Brain microvascular endothelial cell (primary cell): ENCODE data around the gene DYNLT1.

Experiments used
- DNase-seq: peaks from one replicate; pipeline ENCODE4 v3.0.0-alpha.2; 2020
- H3K27ac ChIP-seq: fragments of 250-450 bp; sonication (Bioruptor Pico); 2 replicates; pipeline ENCODE4 v1.5.1; 2020; ENCODE audit warnings: mild to moderate bottlenecking, moderate library complexity
- H3K27me3 ChIP-seq: fragments of 250-450 bp; sonication (Bioruptor Pico); replicated peaks from 2 replicates; pipeline ENCODE4 v1.5.1; 2020; ENCODE audit warnings: mild to moderate bottlenecking
- H3K36me3 ChIP-seq: fragments of 250-450 bp; sonication (Bioruptor Pico); replicated peaks from 2 replicates; pipeline ENCODE4 v1.5.1; 2020; ENCODE audit warnings: mild to moderate bottlenecking
- H3K4me3 ChIP-seq: 2 replicates; pipeline ENCODE4 v1.5.1; 2011; ENCODE audit warnings: low read depth, mild to moderate bottlenecking, control low read depth, low read length, moderate library complexity
- in situ Hi-C: cut with HindIII; loops from 2 replicates; pipeline ENCODE4 v1.10.0; 2017; ENCODE audit warnings: low sequenced_read_pairs, low pct_ligation_motif_present
- TF ChIP-seq, protein P1 (sequence below): IDR thresholded peaks from 2 replicates; pipeline ENCODE4 v1.5.1; 2011; ENCODE audit warnings: low read depth, mild to moderate bottlenecking, moderate library complexity, low read length, control low read depth, inconsistent platforms; ENCODE audit errors: missing control alignments

DYNLT1 gene

GRCh38 chr6:158666628-158667359 is 22.3 kb upstream of the DYNLT1 start:
- Histone ChIP-seq H3K4me3 (no peak overlapping the region), H3K27ac (no peak overlapping the region), H3K36me3 (no peaks in the 10 kb centered on the region), H3K27me3 (no peaks in the 10 kb centered on the region)
- no peak for DNase-seq
- TF ChIP-seq, protein P1, sequence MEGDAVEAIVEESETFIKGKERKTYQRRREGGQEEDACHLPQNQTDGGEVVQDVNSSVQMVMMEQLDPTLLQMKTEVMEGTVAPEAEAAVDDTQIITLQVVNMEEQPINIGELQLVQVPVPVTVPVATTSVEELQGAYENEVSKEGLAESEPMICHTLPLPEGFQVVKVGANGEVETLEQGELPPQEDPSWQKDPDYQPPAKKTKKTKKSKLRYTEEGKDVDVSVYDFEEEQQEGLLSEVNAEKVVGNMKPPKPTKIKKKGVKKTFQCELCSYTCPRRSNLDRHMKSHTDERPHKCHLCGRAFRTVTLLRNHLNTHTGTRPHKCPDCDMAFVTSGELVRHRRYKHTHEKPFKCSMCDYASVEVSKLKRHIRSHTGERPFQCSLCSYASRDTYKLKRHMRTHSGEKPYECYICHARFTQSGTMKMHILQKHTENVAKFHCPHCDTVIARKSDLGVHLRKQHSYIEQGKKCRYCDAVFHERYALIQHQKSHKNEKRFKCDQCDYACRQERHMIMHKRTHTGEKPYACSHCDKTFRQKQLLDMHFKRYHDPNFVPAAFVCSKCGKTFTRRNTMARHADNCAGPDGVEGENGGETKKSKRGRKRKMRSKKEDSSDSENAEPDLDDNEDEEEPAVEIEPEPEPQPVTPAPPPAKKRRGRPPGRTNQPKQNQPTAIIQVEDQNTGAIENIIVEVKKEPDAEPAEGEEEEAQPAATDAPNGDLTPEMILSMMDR: no peak
- in situ Hi-C loops: no loop called here

GRCh38 chr6:158665332-158665731 is 20.8 kb upstream of the DYNLT1 start:
- in situ Hi-C loops: no loop called here
- Histone ChIP-seq H3K36me3 (no peaks in the 10 kb centered on the region), H3K4me3 (no peak overlapping the region), H3K27ac (no peak overlapping the region), H3K27me3 (no peaks in the 10 kb centered on the region)
- TF ChIP-seq, protein P1: no peak
- no peak for DNase-seq

GRCh38 chr6:158663625-158664165 is 19.2 kb upstream of the DYNLT1 start:
- H3K4me3 ChIP-seq: no peak overlapping the region
- H3K27me3 ChIP-seq: no peaks in the 10 kb centered on the region
- TF ChIP-seq, protein P1: no peak
- no peaks in the 10 kb centered on the region for H3K36me3 ChIP-seq
- no peak overlapping the region for H3K27ac ChIP-seq
- in situ Hi-C loops: no loop called here
- DNase-seq: no peak

DNA sequence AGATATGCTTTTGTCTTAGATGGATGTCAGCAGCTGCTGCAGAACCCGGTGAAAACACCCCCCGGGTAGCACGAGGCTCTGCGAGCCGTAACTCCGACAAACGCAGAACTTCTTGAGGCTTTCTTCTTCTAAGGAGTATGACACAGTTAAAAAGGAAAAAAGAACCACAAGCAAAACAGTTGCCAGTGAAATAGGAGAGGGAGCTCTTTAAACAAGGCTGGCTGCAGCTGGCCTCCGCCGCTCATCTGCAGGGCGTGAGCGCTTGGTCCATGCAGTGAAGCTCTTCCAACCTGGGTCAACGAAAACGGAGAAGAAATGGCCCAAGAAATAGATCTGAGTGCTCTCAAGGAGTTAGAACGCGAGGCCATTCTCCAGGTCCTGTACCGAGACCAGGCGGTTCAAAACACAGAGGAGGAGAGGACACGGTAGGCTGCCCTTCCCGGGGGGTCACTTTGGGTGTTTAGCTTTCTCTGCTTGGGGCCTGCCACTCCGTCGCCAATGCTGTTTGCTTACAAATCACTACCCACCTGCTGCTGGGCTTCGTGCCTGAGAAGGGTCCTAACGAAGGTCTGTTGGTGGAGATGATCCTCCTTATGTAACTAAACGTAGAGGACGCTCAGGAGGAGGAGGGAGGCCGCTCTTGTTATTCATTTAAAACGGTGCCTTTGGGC is 18.5 kb upstream of the DYNLT1 start:
- Histone ChIP-seq H3K4me3 (no peak overlapping the region), H3K36me3 (no peaks in the 10 kb centered on the region), H3K27me3 (no peaks in the 10 kb centered on the region), H3K27ac (no peak overlapping the region)
- in situ Hi-C loops: no loop called here
- TF ChIP-seq, protein P1: no peak
- no peak for DNase-seq

- TF ChIP-seq, protein P1: no peak
- in situ Hi-C loops: no loop called here
- no peak overlapping the region for H3K4me3 ChIP-seq
- no peak overlapping the region for H3K27ac ChIP-seq
- no peaks in the 10 kb centered on the region for H3K27me3 ChIP-seq
- H3K36me3 ChIP-seq: no peaks in the 10 kb centered on the region
- DNase-seq: no peak
Measured at GRCh38 chr6:158662607-158662953, 18.0 kb upstream of the DYNLT1 start.
